HuH-7 (cell line): Measurements from ENCODE around the gene CCDC138.

Experiments
- DNase-seq: peaks from one replicate; pipeline ENCODE4 v3.0.0; 2011; ENCODE audit warnings: low spot score

CCDC138 gene

GRCh38 chr2:108895188-108895587, 108.6 kb downstream of the CCDC138 start:
- DNase-seq: no peak

GRCh38 chr2:108896741-108897140, 110.2 kb downstream of the CCDC138 start:
- DNase-seq: no peak

GRCh38 chr2:108898315-108899082, 111.9 kb downstream of the CCDC138 start:
- DNase-seq: no peak

DNA sequence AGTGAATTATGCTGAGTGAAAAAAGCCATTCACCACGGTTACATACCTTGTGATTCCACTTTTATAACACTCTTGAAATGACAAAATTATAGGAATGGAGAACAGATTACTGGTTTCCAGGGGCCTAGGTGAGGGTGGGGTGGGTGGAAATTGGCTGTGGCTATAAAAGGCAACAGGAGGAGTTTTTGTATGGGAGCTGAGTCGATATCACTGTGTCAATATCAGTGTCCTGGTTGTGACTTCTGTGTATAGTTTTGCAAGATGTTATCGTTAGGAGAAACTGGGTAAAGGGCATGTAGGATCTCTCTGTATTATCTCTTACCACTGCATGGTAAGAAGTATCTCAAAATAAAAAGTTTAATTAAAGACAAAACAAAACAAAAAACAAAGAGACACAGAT, 118.1 kb downstream of the CCDC138 start:
- DNase-seq: no peak

- no peak for DNase-seq
Measured at GRCh38 chr2:108905176-108905575, 118.6 kb downstream of the CCDC138 start.

- DNase-seq: no peak
Measured at GRCh38 chr2:108905906-108906305, 119.3 kb downstream of the CCDC138 start.

DNA sequence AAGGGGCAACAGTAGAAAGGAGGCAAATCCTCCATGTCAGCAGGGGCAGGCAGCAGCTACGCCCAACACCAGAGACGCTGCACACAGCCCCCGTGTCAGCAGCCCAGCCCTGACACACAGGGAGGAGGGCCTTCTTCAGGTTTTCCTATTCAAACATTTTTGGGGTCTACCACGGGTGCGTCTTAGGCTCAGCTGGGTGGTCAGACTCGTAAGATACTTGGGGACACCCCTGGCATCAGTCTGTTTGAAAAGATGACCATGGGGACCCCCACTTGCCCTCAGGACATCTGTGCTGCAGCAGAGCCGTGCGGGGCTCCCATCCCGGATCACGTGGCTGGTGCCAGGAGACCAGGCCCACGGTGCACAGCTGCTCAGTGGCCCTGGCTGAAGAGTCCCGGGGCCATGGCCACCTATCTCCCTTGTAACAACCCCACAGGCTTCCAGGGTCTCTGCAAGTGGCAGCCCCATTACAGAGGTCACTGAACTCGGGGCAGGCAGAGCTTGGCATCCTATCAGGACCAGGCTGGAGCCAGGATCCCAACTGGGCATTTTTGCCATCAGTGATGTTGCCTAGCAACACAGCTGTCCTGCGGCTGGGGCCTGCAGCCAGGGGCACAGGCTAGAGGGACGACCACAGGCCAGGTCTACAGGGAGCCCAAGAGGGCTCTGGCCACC, 120.0 kb downstream of the CCDC138 start:
- DNase-seq: no peak

DNA sequence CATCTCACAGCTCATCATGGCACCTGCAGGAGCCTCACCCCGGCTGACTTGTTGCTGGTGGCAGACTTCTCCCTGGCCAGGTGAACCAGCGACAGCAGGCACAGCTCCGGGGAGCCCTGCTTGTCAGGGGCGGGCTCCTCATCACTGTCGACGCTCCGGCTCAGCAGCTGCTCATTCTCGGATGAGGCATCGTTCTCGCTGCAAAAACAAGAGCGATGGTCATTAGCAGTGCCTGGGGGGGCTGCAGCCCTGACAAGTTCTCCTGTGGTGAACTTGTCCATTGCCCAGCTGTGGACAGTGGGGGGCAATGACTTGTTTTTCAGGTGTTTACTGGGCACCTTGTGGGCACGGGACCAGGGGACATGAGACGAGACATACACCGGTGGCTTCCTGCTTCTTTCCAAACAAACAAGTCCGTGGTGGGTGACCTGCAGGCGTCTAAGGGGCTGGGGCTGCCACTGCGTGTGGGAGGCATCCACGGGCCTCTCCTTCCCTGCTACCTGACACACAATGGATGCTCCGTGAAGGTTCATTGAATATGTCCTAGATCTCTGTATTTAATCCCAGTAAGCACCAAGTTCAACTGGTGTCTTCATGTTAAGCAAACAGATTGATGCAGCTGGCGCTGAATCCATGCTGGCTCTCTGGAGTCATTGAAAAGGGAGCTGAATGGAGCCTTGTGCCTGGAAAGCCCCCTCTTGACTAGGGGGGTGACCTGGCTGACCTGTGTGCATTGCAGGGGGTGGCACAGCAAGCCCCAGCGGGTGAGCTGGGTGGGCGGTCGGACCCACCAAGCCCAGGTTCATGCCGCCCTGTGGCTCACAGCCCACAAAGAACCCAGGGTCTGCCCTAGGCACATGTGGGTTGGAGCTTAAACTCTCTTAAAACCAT, 121.5 kb downstream of the CCDC138 start:
- no peak for DNase-seq

DNA sequence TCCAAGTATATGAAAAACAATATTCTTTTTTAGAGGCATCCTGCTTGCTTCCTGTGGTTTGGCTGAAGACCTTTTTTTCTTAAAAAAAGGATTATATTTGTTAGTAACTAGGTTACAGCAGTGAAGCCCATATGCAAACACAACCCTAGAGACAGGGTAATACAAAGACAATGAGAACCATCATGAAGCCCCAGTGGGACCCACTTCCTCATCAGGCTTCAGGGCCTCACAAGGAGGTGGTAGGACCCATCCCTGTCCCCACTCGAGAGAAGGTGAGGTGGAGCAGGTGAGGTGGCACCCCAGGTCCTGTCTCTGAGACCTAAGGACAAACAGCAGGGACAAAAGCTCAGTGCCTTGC, 122.1 kb downstream of the CCDC138 start:
- DNase-seq: no peak

- DNase-seq: no peak
Measured at GRCh38 chr2:108909275-108909823, 122.8 kb downstream of the CCDC138 start.

DNA sequence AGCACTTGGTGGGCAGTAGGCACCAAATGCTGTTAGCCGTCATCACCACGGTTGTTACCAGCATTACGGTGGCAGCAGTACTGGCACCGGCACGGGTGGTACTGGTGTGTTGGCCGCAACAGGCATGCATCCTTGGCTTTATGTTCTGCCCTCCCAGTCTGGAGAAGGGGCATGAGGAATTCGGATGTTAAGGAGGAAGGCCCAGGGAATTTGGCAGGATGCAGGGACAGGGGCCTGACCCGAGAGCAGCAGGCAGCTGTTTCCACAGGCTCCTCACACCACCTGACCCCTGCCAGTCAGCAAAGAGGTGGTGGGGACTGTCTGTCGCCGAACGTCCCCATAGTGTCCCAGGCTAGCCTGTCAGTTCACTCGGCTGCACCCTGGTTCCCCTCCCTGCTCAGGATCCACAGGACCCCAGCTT, 123.5 kb downstream of the CCDC138 start:
- DNase-seq: no peak

DNA sequence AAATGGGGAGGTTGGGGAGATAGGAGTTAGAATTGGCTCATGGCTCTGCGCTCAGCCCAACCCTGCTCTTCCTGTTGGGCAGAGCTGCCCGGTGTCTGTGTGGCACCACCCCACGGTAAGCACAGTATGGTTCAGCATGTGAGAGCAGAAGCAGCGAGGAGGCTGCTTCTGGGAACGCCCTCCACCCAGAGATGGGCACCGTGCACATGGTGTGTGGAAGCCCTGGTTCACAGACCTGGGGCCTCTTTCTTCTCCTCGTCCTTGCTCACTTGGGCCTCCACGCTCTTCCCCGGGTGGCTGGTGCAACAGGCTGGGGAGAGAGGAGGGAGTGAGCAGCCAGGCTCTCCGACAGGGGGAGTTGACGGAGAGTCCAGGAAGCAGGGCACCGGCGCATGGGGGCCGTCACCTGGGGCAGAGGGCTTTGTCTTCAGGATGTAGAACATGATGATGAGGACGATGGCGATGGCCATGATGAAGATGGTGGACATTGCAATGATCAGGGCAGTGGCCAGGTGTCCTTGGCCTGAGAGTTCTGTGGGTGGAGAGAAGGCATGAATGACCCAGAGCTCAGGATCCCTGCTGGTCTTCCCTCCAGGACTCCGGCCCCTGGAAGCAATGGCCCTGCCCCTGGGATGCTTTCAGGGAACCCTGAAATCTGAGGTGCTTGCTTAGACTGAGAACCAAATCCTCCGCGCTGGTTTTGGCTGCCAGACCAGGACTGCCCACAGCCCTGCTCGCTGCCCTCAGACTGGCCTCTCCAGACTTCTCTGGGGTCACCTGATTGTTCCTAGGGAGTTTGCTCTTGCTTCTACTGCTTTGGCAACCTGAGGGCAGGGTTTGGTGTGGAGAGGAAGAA, 124.2 kb downstream of the CCDC138 start:
- no peak for DNase-seq

GRCh38 chr2:108911401-108911800, 124.8 kb downstream of the CCDC138 start:
- DNase-seq: no peak

- DNase-seq: no peak
Measured at GRCh38 chr2:108911807-108912628, 125.4 kb downstream of the CCDC138 start.

- no peak for DNase-seq
Measured at GRCh38 chr2:108912629-108912902, 126.0 kb downstream of the CCDC138 start.

- no peak for DNase-seq
Measured at GRCh38 chr2:108916122-108916795, 129.7 kb downstream of the CCDC138 start.

DNA sequence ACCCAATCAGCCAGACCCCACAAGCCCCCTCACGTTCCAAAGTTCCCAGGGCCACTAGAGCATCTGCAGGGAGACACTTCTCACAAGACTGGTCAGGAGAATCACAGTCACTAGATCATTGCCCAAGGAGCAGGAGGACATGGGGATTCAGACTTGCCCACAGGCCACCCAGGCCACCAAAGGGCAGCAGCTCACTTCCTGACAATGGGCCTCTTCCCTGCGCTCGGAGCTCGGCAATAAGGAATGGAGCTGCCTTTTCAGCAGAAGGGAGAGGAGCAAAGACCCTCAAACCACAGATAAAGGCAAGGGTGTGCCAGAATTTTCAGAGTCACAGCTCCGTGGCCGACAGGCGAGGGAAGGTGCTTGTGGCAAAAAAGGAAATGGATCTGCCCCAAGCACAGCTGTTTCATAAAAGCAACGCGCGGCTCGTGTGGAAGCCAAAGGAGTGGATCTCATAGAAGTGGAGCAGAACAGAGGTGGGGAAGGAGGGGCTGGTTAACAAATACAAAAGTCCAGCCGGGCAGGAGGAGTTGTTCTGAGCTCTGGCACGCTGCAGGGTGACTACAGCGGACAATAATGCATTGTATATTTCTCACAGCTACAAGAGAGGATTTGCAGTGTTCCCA, 130.3 kb downstream of the CCDC138 start:
- DNase-seq: no peak

GRCh38 chr2:108917526-108917925, 131.0 kb downstream of the CCDC138 start:
- no peak for DNase-seq

DNA sequence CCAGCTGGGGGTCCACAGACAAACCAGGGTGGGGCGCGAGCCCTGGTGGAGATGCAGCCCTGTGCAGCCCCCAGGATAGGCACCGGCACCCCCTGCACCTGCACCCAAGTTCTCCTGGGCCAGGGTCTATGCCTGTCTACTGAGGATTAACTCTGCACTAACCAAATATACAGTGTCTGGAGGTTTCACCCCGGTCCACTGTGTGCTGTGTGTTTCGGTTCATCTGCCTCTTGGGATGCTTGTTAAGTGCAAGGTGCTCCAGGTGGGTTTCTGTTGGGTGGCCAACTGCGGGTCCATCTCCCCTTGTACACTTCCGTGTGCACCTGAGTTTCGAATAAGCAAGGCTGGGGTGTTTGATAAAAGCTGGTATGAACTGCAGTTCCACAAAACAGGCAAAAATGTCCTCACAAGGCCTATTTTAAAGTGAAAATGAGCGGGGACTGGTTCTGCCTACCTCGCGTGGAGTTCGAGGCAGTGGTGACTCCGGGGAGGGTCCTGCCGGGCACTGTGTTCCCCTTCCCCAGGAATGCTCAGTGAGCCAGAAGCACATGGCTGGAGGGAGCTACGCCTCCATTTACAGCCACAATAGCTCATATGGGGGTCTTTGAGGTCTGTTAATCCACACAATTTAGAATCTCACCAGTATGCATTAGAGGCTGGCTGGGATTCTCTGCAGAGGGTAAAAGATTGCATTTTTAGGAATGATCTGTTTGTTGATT, 131.7 kb downstream of the CCDC138 start:
- DNase-seq: no peak
